ENCODE results near the gene RAX.

DNA sequence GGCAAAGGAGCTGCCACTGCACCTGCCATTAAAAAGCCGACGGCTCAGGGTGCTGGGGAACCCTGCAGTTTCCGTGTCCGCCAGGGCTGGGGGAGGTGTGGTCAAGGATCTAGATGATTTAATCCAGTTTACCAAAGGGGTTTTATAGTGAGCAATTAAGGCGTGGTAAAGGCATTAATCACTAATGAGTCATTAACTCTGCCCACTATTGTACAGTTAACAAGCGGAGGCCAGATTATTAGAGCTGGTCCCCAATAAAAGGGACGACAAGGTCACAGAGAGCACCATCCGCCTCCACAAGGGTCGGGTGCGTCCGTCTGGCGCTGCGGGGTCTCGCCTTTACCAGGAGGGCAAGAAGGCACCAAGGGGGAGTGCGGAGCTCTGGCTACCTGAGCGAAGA, 9.6 kb downstream of the RAX start:
- peak; percentile 57 for TF ChIP-seq EZH2 (IDR thresholded peaks at IDR 0.05; ENCODE audit: low read length)
- TF ChIP-seq, protein P1, sequence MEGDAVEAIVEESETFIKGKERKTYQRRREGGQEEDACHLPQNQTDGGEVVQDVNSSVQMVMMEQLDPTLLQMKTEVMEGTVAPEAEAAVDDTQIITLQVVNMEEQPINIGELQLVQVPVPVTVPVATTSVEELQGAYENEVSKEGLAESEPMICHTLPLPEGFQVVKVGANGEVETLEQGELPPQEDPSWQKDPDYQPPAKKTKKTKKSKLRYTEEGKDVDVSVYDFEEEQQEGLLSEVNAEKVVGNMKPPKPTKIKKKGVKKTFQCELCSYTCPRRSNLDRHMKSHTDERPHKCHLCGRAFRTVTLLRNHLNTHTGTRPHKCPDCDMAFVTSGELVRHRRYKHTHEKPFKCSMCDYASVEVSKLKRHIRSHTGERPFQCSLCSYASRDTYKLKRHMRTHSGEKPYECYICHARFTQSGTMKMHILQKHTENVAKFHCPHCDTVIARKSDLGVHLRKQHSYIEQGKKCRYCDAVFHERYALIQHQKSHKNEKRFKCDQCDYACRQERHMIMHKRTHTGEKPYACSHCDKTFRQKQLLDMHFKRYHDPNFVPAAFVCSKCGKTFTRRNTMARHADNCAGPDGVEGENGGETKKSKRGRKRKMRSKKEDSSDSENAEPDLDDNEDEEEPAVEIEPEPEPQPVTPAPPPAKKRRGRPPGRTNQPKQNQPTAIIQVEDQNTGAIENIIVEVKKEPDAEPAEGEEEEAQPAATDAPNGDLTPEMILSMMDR (optimal IDR thresholded peaks at IDR 0.05 in 1 of 3, IDR thresholded peaks at IDR 0.05 in 1 of 3, conservative IDR thresholded peaks at IDR 0.05 in 1 of 3; ENCODE audit: extremely low read depth in 1 of 3, insufficient read depth in 2 of 3, low read length in 3 of 3) = no peak

All from keratinocyte (primary cell).